Left ventricle myocardium superior (tissue), 1 donor: ENCODE results near the gene MRPS27. TPM values are rescaled to one million over a fixed set of nuclear protein-coding genes. Genes with fewer than 3 reads are reported as not detected.

ENCODE experiments used
- ATAC-seq: fragments of 200-7000 bp; cut with Tn5 transposase; one replicate; pipeline ENCODE4 v1.9.1; 2020; ENCODE audit warnings: mild to moderate bottlenecking, moderate library complexity
- DNase-seq: peaks from one replicate; pipeline ENCODE4 v3.0.0-alpha.2; 2020
- intact Hi-C: fragments of 100-400 bp; cut with micrococcal nuclease; formaldehyde crosslinking; loops from one replicate; pipeline ENCODE4 v1.11.0; 2022
- long read RNA-seq: library from polyadenylated mRNA; unstranded; transcript quantifications from one replicate; pipeline ENCODE4 v2.0.0, GENCODE V29; 2021
- total RNA-seq: library from RNA; stranded (reverse); fragmentation: NEBNext Ultra II Directional; extraction: Animal tissue kit (Norgen Biotek cat#: 25700); gene quantifications from one replicate; pipeline ENCODE4 v1.2.1, GENCODE V29; 2021
- donor health status: DM: no; HTN: yes; CAD: no; lungs with severe emphysema.

Gene MRPS27
- total RNA-seq = 80.1 TPM
- long read RNA-seq, transcript MRPS27-201 (11 exons, 2,785 nt) = major isoform, 129 of 170 reads
- long read RNA-seq, partial matches to known transcripts = 11 of 170 reads
- long read RNA-seq, other reads (novel, unspliced or antisense) = 27 of 170 reads

GRCh38 chr5:72319976-72320752 lies at the start of gene MRPS27, which contains the start of gene PTCD2:
Gene MRPS27 (minus strand): TSS chr5:72320240. CDS start chr5:72320221, 19 bp downstream.
Gene PTCD2 (plus strand): TSS chr5:72320373. CDS start chr5:72320383, 10 bp downstream.
- ATAC-seq (peak; percentile 100), DNase-seq (peak; percentile 96)
- intact Hi-C loops = loop anchor here (10.0 kb wide), 1 partner anchor 545 kb away; no protein-coding TSS in a partner anchor

GRCh38 chr5:72369711-72370110 lies 49.7 kb upstream of the MRPS27 start:
- DNase-seq = no peak
- intact Hi-C loops = no loop called here
- no peak for ATAC-seq

GRCh38 chr5:72369301-72369700 lies 49.3 kb upstream of the MRPS27 start:
- intact Hi-C loops = no loop called here
- ATAC-seq = no peak
- DNase-seq = no peak

GRCh38 chr5:72368271-72368670 lies 48.2 kb upstream of the MRPS27 start:
- intact Hi-C loops = no loop called here
- ATAC-seq (no peak), DNase-seq (no peak)

GRCh38 chr5:72366324-72366976 lies 46.4 kb upstream of the MRPS27 start:
- DNase-seq = peak; percentile 41
- peak; percentile 94 for ATAC-seq
- intact Hi-C loops = loop anchor here (1.0 kb wide), 1 partner anchor 158 kb away; no protein-coding TSS in a partner anchor

GRCh38 chr5:72364951-72365350 lies 44.9 kb upstream of the MRPS27 start:
- intact Hi-C loops = loop anchor here (2.0 kb wide), 1 partner anchor 164 kb away; no protein-coding TSS in a partner anchor
- DNase-seq (no peak), ATAC-seq (no peak)

GRCh38 chr5:72364171-72364570 lies 44.1 kb upstream of the MRPS27 start:
- intact Hi-C loops = loop anchor here (2.0 kb wide), 1 partner anchor 165 kb away; no protein-coding TSS in a partner anchor
- no peak for DNase-seq
- ATAC-seq = no peak

GRCh38 chr5:72363166-72363802 lies 43.2 kb upstream of the MRPS27 start:
- intact Hi-C loops = no loop called here
- DNase-seq (no peak), ATAC-seq (no peak)

- DNase-seq (no peak), ATAC-seq (no peak)
- intact Hi-C loops = no loop called here
These were observed 39.8 kb upstream of the MRPS27 start for GRCh38 chr5:72359886-72360285.

GRCh38 chr5:72358925-72359324 lies 38.9 kb upstream of the MRPS27 start:
- intact Hi-C loops = no loop called here
- DNase-seq (no peak), ATAC-seq (no peak)

GRCh38 chr5:72356361-72356760 lies 36.3 kb upstream of the MRPS27 start:
- ATAC-seq = no peak
- no peak for DNase-seq
- intact Hi-C loops = no loop called here

- ATAC-seq (peak; percentile 83), DNase-seq (peak; percentile 38)
- intact Hi-C loops = no loop called here
These were observed 35.8 kb upstream of the MRPS27 start for GRCh38 chr5:72355706-72356299.

- intact Hi-C loops = no loop called here
- no peak for DNase-seq
- ATAC-seq = no peak
These were observed 33.0 kb upstream of the MRPS27 start for GRCh38 chr5:72353046-72353445.

- ATAC-seq = no peak
- intact Hi-C loops = no loop called here
These were observed 32.6 kb upstream of the MRPS27 start for GRCh38 chr5:72352616-72353015.

GRCh38 chr5:72351376-72351775 lies 31.3 kb upstream of the MRPS27 start:
- ATAC-seq (no peak), DNase-seq (no peak)
- intact Hi-C loops = no loop called here

More at GRCh38 chr5:72352616-72353015, 32.6 kb upstream of the MRPS27 start:
- DNase-seq = no peak

- ATAC-seq = no peak
- no peak for DNase-seq
- intact Hi-C loops = no loop called here
These were observed 27.8 kb upstream of the MRPS27 start for GRCh38 chr5:72347801-72348308.

- ATAC-seq = no peak
- intact Hi-C loops = no loop called here
- DNase-seq = no peak
These were observed 26.4 kb upstream of the MRPS27 start for GRCh38 chr5:72346398-72346797.

- no peak for ATAC-seq
- DNase-seq = no peak
- intact Hi-C loops = no loop called here
These were observed 18.7 kb upstream of the MRPS27 start for GRCh38 chr5:72338689-72339209.

GRCh38 chr5:72337159-72337558 lies 17.1 kb upstream of the MRPS27 start:
- DNase-seq (no peak), ATAC-seq (peak; percentile 55)
- intact Hi-C loops = no loop called here
